H1 (cell line): ENCODE data around the gene PHF3. TPM values are rescaled to one million over a fixed set of nuclear protein-coding genes. Genes with fewer than 3 reads are reported as not detected.

Experiments
- ASH2L ChIP-seq: fragments of 200-600, 300-600 bp; sonication (generic); IDR thresholded peaks from one replicate; pipeline ENCODE4 v1.7.1; 2017; ENCODE audit warnings: low read length
- CBX8 ChIP-seq: fragments of 300-800, 300-1000 bp; sonication (generic); IDR thresholded peaks from 2 replicates; pipeline ENCODE4 v1.7.1; 2016; ENCODE audit warnings: low read depth, low read length, borderline replicate concordance
- EP300 ChIP-seq, 2 experiments: IDR thresholded peaks; 1 replicate in 1 of 2; 2 replicates in 1 of 2; pipeline ENCODE4 v1.6.1; 2011 to 2012; ENCODE audit warnings: low read depth in 2 of 2, low read length in 2 of 2, mild to moderate bottlenecking in 2 of 2, borderline replicate concordance in 1 of 2, inconsistent platforms in 1 of 2, moderate library complexity in 1 of 2
- HDAC6 ChIP-seq: IDR thresholded peaks from one replicate; pipeline ENCODE4 v1.7.1; 2012; ENCODE audit warnings: low read depth, mild to moderate bottlenecking, inconsistent platforms, low read length, moderate library complexity
- NANOG ChIP-seq: IDR thresholded peaks from 2 replicates; pipeline ENCODE4 v1.6.1; 2011; ENCODE audit warnings: low read length, low read depth, mild to moderate bottlenecking, inconsistent platforms; ENCODE audit not compliant: insufficient read depth, poor library complexity, severe bottlenecking
- POLR2AphosphoS5 ChIP-seq: IDR thresholded peaks from 2 replicates; pipeline ENCODE4 v1.6.1; 2011; ENCODE audit warnings: low read depth, low read length
- SAP30 ChIP-seq: fragments of 300-600 bp; sonication (generic); IDR thresholded peaks from 2 replicates; pipeline ENCODE4 v1.7.1; 2012; ENCODE audit warnings: low read length, moderate library complexity, mild to moderate bottlenecking, inconsistent platforms; ENCODE audit not compliant: insufficient read depth, insufficient replicate concordance
- SP1 ChIP-seq: IDR thresholded peaks from 2 replicates; pipeline ENCODE4 v1.6.1; 2011; ENCODE audit warnings: low read depth, low read length
- TBP ChIP-seq: IDR thresholded peaks from 2 replicates; pipeline ENCODE4 v1.6.1; 2011; ENCODE audit warnings: low read depth, low read length, improper control_type of control experiment
- polyA plus RNA-seq, 7 experiments: library from polyadenylated mRNA; depleted of rRNA in 3 of 7; stranded (reverse) in 5 of 7; unstranded in 2 of 7; fragments of >200 nt in 5 of 7; fragments of 200-250 nt in 2 of 7; gene quantifications; 1 replicate in 5 of 7; 2 replicates in 1 of 7; 4 replicates in 1 of 7; pipeline versions ENCODE4 v1.2.1 to v1.2.3, GENCODE V29; 2011 to 2013; ENCODE audit warnings: missing spikeins in 2 of 7, mixed read lengths in 2 of 7
- total RNA-seq: library from RNA; stranded (reverse); fragmentation: NEBNext Ultra II Directional; extraction: Animal tissue kit (Norgen Biotek cat#: 25700); gene quantifications from 2 replicates; pipeline ENCODE4 v1.2.1, GENCODE V29; 2021
- TF ChIP-seq, protein P1 (sequence below): IDR thresholded peaks from 2 replicates; pipeline ENCODE4 v1.6.1; 2011; ENCODE audit warnings: low read length, improper control_type of control experiment

The PHF3 gene
- total and polyA plus RNA-seq, 2 of the 8 experiments (the other 6 are each of a cell fraction or from before 2014, with no cell fraction given), result 10.1 to 69.3 TPM

DNA sequence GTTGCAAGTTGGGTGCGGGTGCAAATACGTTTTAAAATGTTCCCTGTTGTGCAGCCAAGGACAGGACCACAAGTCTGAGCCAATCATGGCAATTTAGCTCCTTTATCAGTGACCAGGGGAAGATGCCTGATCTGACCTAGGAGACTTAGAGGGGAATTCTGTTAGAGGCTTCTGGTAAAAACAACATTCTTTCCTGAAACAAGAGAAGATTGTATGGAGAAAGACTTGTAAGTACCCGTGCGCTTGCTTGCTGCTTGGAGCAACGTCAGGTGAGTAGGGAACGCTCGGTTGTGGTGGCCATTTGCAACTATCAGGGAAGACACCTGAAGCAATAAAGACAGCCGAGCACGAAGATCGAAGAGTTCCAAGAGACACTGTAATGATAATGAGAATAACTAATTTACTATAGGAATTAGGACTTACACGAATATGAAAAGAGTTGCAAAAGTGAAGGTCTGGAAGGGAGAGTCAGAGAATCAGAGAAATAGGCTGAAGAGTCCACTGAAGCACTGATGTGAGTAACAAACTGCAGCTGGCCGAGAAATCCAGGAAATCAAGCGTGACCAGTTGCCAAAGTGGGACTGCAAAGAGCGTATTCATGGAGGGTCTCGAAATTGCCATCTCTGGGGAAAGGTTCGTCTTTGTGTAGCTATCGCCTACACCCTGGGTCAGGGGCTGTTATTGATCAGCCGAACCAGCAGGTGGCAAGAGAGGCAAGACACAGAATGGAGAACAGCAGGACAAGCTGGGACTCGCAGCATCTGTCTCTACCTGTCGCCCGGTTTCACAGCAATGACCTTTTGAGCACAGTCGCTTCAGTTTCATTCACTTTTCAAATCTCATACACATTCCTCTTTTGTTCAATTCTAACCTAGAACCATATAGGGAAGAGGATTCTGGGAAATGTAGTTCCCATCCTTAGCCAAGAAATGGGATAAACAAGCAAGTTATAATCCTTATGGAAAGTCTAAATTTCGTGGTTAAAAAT is 37.3 kb upstream of the PHF3 start (continued):
- TF ChIP-seq, protein P1, sequence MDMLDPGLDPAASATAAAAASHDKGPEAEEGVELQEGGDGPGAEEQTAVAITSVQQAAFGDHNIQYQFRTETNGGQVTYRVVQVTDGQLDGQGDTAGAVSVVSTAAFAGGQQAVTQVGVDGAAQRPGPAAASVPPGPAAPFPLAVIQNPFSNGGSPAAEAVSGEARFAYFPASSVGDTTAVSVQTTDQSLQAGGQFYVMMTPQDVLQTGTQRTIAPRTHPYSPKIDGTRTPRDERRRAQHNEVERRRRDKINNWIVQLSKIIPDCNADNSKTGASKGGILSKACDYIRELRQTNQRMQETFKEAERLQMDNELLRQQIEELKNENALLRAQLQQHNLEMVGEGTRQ, result no peak
- no peak for TF ChIP-seq EP300 (IDR thresholded peaks at IDR 0.05; ENCODE audit: borderline replicate concordance in 1 of 2, low read depth in 2 of 2, low read length in 2 of 2)
- TF ChIP-seq SP1, result no peak
- TF ChIP-seq TBP, result 0 out of 2 replicates have a peak, but pooled peaks have one; percentile 21
- no peak for TF ChIP-seq CBX8
- TF ChIP-seq ASH2L, result peak; percentile 48
- TF ChIP-seq SAP30, result no peak
- no peak for TF ChIP-seq HDAC6
- no peak for TF ChIP-seq NANOG
- TF ChIP-seq POLR2AphosphoS5, result peak; percentile 78
- TF ChIP-seq, all 59 proteins: peak for 13
